Measurements from ENCODE around the gene ARFIP2. TPM values are rescaled to one million over a fixed set of nuclear protein-coding genes. Genes with fewer than 3 reads are reported as not detected.
A peak's percentile ranks its signal among the peaks of the same experiment; 100 is the strongest.

The ARFIP2 gene
- polyA plus RNA-seq, 5 donors, result 63.9 to 76.8 (median 71.8) TPM

DNA sequence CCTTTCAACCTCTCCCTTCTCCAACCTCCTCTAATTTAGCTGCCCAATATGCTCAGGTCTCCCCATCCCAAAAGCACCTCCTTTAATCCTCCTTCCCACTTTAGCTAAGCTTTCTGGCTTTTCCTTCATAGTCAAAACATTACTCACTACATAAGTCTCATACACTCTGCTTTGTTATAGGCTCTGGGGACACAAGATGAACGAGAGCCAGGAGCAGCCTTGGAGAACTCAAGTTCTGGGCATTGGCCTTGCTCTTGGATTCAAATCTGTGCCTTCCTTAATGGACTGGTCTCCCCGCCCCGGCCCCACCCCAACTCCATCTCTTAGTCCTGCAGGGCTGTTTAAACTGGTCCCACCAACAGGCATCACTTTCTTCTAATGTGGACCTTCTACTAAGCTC, 28.9 kb downstream of the ARFIP2 start:
- no peak for DNase-seq

DNA sequence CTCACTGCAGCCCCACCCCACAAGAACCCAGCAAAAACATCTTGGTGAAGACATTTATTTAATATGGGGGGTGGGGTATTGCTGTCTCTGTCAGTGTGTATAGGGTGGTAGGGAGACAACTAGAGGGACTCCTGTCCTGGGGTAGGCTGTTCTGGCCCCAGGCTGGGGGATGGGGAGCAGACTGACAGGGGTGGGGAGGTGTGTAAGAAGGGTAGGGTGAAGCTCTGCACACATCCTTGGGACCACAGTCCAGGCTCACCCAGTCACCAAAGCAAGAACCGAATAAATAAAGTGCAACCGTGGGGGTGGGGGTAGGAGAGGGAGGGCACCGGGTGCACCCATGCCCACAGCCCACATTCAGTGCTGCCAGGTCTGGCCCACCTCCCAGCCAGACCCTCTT, 32.6 kb downstream of the ARFIP2 start:
- no peak for DNase-seq

DNA sequence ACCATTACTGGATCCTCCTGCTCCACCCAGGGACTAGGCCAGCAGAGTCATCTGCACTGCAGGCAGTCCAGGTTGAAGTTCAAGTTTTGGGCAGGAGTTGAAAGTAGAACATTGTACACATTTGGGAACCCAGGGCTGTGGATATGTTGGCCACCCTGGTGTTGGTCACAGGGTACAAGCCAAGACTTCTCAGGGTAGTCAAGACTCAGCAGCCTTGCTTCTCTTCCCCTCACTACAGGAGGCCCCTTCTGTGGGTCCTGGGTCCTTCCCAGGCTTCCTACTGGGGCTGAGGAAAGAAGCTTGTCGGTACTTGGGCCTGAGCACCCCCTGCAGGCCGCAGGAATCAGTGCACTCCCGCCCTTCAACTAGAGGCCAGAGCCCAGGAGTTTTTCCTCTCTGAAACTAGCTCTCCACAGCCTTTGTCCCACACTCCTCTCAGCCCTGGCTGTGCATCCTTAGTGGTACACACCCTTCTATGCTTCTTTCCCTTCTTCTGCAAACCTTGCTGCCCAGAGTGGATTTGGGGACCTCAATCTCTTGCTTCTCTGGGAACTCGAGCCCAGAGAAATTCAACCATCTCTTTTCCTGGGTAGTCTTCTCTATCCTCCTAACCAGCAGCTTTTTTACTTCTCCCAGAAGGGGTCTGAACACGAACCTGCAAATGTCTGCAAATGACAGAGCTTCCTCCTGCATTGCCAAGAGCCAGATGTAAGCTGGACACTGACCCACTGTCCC, 37.7 kb downstream of the ARFIP2 start:
- peak; percentile 19 to 22 for DNase-seq

DNA sequence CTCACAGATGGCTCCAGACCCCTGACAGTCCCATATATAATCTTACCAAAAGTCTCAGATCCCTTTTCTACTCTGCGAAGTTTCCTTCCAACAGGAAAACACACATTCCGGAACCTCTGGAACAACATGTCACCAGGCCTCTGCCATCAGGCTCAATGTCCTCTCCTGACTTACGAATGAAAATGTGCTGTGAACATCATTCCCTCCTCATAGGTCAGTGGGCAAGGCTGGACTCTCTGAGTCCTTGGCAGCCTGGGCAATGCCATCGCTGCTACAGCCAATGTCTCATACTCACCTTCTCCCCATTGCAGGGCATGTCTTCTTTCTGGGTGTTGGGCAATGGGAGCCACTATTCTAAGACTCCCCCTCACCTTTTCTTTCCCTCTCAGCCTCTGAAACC, 38.7 kb downstream of the ARFIP2 start:
- DNase-seq, result no peak

DNA sequence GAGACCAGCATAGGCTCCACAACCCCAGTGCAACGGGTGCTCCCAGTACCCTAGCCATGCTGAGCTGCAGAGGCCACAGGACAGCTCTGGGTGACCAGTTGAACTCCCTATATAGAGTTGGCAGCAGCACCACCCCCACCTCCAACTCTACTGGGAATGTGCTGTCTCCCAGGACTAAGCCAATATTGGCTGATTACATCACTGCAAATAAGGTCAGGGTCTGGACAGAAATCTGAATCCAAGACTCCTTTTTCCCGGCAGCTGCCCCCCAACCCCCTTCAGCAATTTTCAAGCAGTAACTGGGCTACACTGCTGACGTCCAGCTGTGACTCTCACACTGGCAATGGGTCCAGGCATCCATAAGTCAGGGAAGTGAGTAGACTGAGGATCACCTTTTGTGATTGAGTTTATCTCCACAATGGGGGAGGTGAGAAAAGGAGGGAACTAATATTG, 40.2 kb downstream of the ARFIP2 start, which contains the start of gene HPX:
HPX (minus strand) TSS at position 82 of the 453 bp plus-strand sequence; CDS start at position 58, 24 bp downstream.
- no peak for DNase-seq

DNA sequence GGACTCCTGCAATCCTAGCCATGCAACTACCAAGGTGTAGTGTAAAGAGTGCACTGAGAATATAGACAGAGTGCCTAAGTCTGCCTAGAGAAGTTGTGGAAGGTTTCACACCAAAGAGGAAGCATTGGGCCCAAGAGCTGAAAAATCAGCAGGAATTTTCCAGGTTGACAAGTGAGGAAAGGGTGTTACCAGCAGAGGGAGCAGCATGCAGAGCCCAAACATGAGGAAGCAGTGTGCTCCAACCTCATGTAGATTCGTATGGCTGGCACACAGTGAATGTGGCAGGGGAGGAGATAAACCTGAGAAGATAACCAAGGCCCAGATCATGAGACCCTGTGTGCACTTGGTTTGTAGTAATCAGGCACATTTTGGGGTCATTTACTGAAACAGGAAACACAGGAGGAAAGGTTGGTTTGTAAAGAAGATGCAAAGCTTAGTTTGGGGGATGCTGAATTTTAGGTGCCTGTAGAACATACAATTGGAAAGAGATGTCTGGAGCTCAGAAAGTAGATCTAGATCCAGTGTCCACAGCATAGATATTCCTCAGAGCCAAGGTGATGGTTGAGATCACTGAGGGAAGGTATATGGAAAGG, 42.1 kb downstream of the ARFIP2 start:
- DNase-seq, result peak; percentile 11 to 23

DNA sequence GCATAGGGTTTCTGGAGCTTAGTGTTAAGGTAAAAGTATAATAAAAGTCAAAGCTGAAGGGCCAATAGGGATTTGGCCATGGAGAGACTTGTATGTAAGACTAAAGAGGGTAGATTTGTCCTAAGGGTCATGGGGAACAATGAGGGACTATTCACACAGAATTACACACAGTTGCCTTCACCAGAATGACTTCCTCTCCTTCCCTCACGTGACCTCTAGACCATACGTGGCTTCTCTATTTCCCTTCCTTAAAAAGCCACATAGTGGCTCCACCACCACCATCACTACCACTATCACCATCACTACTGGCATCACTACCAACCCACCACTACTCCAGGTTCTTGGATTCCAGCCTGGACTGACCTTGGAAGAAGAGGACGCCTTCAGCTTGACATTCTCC, 43.1 kb downstream of the ARFIP2 start:
- no peak for DNase-seq

DNA sequence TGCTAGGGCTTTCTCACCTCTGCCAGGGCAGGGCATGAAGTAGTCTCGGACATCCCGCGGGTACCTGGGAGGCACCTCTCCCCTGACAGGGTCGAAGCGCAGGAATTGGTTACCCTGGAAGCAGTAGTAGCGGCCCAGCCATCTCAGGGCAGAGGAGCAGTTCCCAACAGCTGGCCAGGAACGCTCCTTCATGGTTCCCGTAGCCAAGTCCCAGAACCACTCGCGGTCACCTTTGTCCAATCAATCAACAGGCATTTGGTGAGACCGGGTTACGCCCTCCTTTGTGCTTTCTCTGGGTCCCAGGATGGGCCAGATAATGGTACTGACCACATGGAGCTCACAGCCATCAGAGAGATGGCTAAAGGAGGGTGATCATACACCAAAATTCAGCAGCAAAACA, 43.7 kb downstream of the ARFIP2 start:
- no peak for DNase-seq

DNA sequence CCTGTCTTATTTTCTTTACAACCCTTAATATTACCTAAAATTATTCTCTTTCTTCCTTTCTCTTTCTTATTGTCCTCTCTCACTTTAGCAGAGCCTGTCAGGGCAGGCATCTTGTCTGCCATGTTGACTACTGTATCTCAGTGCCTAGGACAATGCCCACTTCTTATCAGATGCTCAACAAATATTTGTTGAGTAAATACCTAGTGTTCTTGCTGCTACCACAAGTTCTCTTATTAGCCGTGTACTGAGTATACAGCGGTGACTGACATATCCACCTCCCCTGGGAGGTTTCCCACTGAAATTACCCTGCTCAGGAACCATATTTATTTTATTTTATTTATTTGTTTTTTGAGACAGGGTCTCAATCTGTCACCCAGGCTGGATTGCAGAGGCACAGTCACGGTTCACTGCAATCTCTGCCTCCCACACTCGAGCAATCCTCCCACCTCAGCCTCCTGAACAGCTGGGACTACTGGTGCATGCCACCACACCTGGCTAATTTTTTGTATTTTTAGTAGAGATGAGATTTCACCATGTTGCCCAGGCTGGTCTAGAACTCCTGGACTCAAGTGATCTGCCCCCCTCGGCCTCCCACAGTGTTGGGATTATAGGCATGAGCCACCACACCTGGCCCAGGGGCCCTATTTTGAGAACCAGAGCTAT, 47.0 kb downstream of the ARFIP2 start:
- no peak for DNase-seq

DNA sequence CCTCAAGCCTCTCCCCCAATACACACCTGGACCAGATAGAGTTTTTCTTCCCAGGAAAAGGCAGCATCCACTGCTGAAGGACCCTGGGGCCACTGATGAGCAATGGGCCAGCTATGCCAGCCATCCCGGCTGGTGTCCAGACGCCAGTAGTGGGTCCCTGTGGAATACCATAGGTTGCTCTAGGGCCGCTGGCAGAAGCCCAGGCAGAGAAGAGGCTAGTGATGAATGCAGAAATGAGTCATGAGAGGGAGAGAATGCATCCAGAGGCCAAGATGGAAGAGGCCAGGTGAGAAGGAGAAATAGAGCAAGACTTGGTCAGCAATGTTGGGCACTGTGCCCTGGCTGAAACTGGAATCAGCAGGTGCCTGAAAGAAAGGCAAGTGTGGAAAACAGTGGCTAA, 49.3 kb downstream of the ARFIP2 start:
- DNase-seq, result no peak

DNA sequence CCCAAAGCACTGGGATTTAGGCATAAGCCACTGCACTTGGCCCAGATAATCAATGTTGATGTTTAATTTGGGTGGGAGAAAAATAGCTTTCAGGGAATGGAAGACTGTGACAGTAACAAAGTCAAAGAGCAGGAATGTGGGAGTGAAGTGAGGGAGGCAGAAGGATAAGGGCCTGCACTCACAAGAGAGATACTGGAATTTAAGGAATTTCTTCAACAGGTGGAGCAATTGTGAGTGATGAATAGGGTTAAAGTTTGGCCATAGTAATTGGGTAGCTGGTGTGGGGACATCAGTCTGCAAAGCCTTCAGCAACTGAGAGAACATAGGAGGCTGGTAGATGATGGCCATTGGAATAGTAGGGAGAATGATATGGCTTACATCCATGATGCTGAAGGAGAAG, 53.6 kb downstream of the ARFIP2 start:
- no peak for DNase-seq

Other genes starting within 250 kb of the ARFIP2 start
- gene FHIP1B, start 246.7 kb downstream of the ARFIP2 start, polyA plus RNA-seq (ENCODE audit: insufficient read depth in 1 of 5, insufficient read length in 5 of 5, low replicate concordance in 1 of 5), result 10 to 100 TPM; 45.8 to 65.5 (median 60.2) TPM
- 1 to 10 TPM; 1.2 to 1.9 (median 1.5) TPM for gene CNGA4, start 242.2 kb downstream of the ARFIP2 start, polyA plus RNA-seq (ENCODE audit: insufficient read depth in 1 of 5, insufficient read length in 5 of 5, low replicate concordance in 1 of 5)
- under 1 TPM; 0.18 to 0.31 (median 0.25) TPM for gene CCKBR, start 221.5 kb downstream of the ARFIP2 start, polyA plus RNA-seq (ENCODE audit: insufficient read depth in 1 of 5, insufficient read length in 5 of 5, low replicate concordance in 1 of 5)
- 10 to 100 TPM; 16.1 to 53.1 (median 23.8) TPM for gene CAVIN3, start 160.8 kb downstream of the ARFIP2 start, polyA plus RNA-seq (ENCODE audit: insufficient read depth in 1 of 5, insufficient read length in 5 of 5, low replicate concordance in 1 of 5)
- gene SMPD1, start 90.9 kb downstream of the ARFIP2 start, polyA plus RNA-seq (ENCODE audit: insufficient read depth in 1 of 5, insufficient read length in 5 of 5, low replicate concordance in 1 of 5), result 10 to 100 TPM; 18.7 to 28.7 (median 22.0) TPM
- 10 to 100 TPM; 37.6 to 47.4 (median 44.0) TPM for gene APBB1, start 62.2 kb downstream of the ARFIP2 start, polyA plus RNA-seq (ENCODE audit: insufficient read depth in 1 of 5, insufficient read length in 5 of 5, low replicate concordance in 1 of 5)
- 1 to 10 TPM; 5.3 to 8.8 (median 8.7) TPM for gene HPX, start 40.3 kb downstream of the ARFIP2 start, polyA plus RNA-seq (ENCODE audit: insufficient read depth in 1 of 5, insufficient read length in 5 of 5, low replicate concordance in 1 of 5)
- 10 to 100 TPM; 23.1 to 37.9 (median 27.7) TPM for gene TRIM3, start 7.4 kb downstream of the ARFIP2 start, polyA plus RNA-seq (ENCODE audit: insufficient read depth in 1 of 5, insufficient read length in 5 of 5, low replicate concordance in 1 of 5)
- 10 to 100 TPM; 27.2 to 33.0 (median 29.8) TPM for gene TIMM10B, start 170 bp upstream of the ARFIP2 start, polyA plus RNA-seq (ENCODE audit: insufficient read depth in 1 of 5, insufficient read length in 5 of 5, low replicate concordance in 1 of 5)
- gene DNHD1, start 15.9 kb upstream of the ARFIP2 start, polyA plus RNA-seq (ENCODE audit: insufficient read depth in 1 of 5, insufficient read length in 5 of 5, low replicate concordance in 1 of 5), result 10 to 100 TPM; 11.2 to 19.3 (median 16.3) TPM
- gene RRP8, start 122.3 kb upstream of the ARFIP2 start, polyA plus RNA-seq (ENCODE audit: insufficient read depth in 1 of 5, insufficient read length in 5 of 5, low replicate concordance in 1 of 5), result 10 to 100 TPM; 20.2 to 24.9 (median 22.1) TPM
- gene ILK, start 122.4 kb upstream of the ARFIP2 start, polyA plus RNA-seq (ENCODE audit: insufficient read depth in 1 of 5, insufficient read length in 5 of 5, low replicate concordance in 1 of 5), result 100 to 1,000 TPM; 144 to 159 (median 154) TPM
- 10 to 100 TPM; 53.3 to 74.1 (median 60.9) TPM for gene TAF10, start 130.9 kb upstream of the ARFIP2 start, polyA plus RNA-seq (ENCODE audit: insufficient read depth in 1 of 5, insufficient read length in 5 of 5, low replicate concordance in 1 of 5)
- 10 to 100 TPM; 57.7 to 75.5 (median 72.4) TPM for gene TPP1, start 138.1 kb upstream of the ARFIP2 start, polyA plus RNA-seq (ENCODE audit: insufficient read depth in 1 of 5, insufficient read length in 5 of 5, low replicate concordance in 1 of 5)
- 10 to 100 TPM; 27.5 to 41.3 (median 35.1) TPM for gene DCHS1, start 174.5 kb upstream of the ARFIP2 start, polyA plus RNA-seq (ENCODE audit: insufficient read depth in 1 of 5, insufficient read length in 5 of 5, low replicate concordance in 1 of 5)
- gene MRPL17, start 202.0 kb upstream of the ARFIP2 start, polyA plus RNA-seq (ENCODE audit: insufficient read depth in 1 of 5, insufficient read length in 5 of 5, low replicate concordance in 1 of 5), result 10 to 100 TPM; 50.8 to 70.8 (median 53.7) TPM